H1 (cell line): ENCODE measurements around the gene TBX15.

Experiments used
- CHD1 ChIP-seq: IDR thresholded peaks from 2 replicates; pipeline ENCODE4 v1.6.1; 2012; ENCODE audit warnings: low read depth, low read length, improper control_type of control experiment
- CTCF ChIP-seq, 3 experiments: IDR thresholded peaks; 1 replicate in 2 of 3; 2 replicates in 1 of 3; pipeline versions ENCODE4 v1.5.1 to v1.6.1; 2011; ENCODE audit warnings: low read length in 3 of 3, mild to moderate bottlenecking in 3 of 3, inconsistent platforms in 2 of 3, low read depth in 1 of 3, moderate library complexity in 1 of 3; ENCODE audit not compliant: insufficient read depth in 1 of 3; ENCODE audit errors: control extremely low read depth in 1 of 3
- E2F6 ChIP-seq: IDR thresholded peaks from 2 replicates; pipeline ENCODE4 v1.6.1; 2012; ENCODE audit warnings: inconsistent platforms
- POLR2A ChIP-seq, 2 experiments: IDR thresholded peaks; 1 replicate in 1 of 2; 2 replicates in 1 of 2; pipeline ENCODE4 v1.6.1; 2011; ENCODE audit warnings: low read depth in 2 of 2, low read length in 2 of 2, mild to moderate bottlenecking in 2 of 2; ENCODE audit errors: control extremely low read depth in 1 of 2
- RAD21 ChIP-seq, 2 experiments: IDR thresholded peaks in 1 of 2; conservative IDR thresholded peaks in 1 of 2; 2 replicates each; pipeline ENCODE4 v1.6.1; 2011; ENCODE audit warnings: low read depth in 2 of 2, low read length in 2 of 2, improper control_type of control experiment in 1 of 2, inconsistent platforms in 1 of 2, mild to moderate bottlenecking in 1 of 2, moderate library complexity in 1 of 2

GRCh38 chr1:118970451-118970850 lies 17.7 kb downstream of the TBX15 start:
- TF ChIP-seq CTCF (IDR thresholded peaks at IDR 0.05; ENCODE audit: control extremely low read depth in 1 of 3, insufficient read depth in 1 of 3, low read depth in 1 of 3, low read length in 3 of 3): no peak
- TF ChIP-seq CHD1: no peak
- TF ChIP-seq RAD21 (IDR thresholded peaks at IDR 0.05 in 1 of 2, conservative IDR thresholded peaks at IDR 0.05 in 1 of 2; ENCODE audit: low read depth in 2 of 2, low read length in 2 of 2): no peak
- no peak for TF ChIP-seq E2F6
- TF ChIP-seq POLR2A (IDR thresholded peaks at IDR 0.05; ENCODE audit: control extremely low read depth in 1 of 2, low read depth in 2 of 2, low read length in 2 of 2): no peak
